ENCODE measurements around the gene CDC42EP5. TPM values are rescaled to one million over a fixed set of nuclear protein-coding genes. Genes with fewer than 3 reads are reported as not detected.

Gene CDC42EP5
- total RNA-seq, 1 donor from 2014 or later = not detected

- H3K4me1 Mint-ChIP-seq (ENCODE audit: low read depth) = peaks cover 16% of the 10 kb centered on the region
- intact Hi-C loops (cut with micrococcal nuclease) = no loop called here
- H3K36me3 Mint-ChIP-seq (ENCODE audit: low read depth) = peaks cover 4% of the 10 kb centered on the region
- no peak overlapping the region for H3K4me3 Mint-ChIP-seq
- peaks cover 9% of the 10 kb centered on the region for H3K27me3 Mint-ChIP-seq (ENCODE audit: insufficient read depth)
- no peaks in the 10 kb centered on the region for H3K9me3 Mint-ChIP-seq
- H3K27ac Mint-ChIP-seq = no peak overlapping the region
- DNase-seq (ENCODE audit: low spot score) = no peak
These were observed 51.6 kb downstream of the CDC42EP5 start for GRCh38 chr19:54421521-54421920.

GRCh38 chr19:54421169-54421516 is 52.0 kb downstream of the CDC42EP5 start:
- peaks cover 16% of the 10 kb centered on the region for H3K4me1 Mint-ChIP-seq (ENCODE audit: low read depth)
- H3K27me3 Mint-ChIP-seq (ENCODE audit: insufficient read depth) = peaks cover 9% of the 10 kb centered on the region
- H3K9me3 Mint-ChIP-seq = no peaks in the 10 kb centered on the region
- H3K4me3 Mint-ChIP-seq = no peak overlapping the region
- no peak overlapping the region for H3K27ac Mint-ChIP-seq
- DNase-seq (ENCODE audit: low spot score) = no peak
- peaks cover 4% of the 10 kb centered on the region for H3K36me3 Mint-ChIP-seq (ENCODE audit: low read depth)
- intact Hi-C loops (cut with micrococcal nuclease) = no loop called here

GRCh38 chr19:54420383-54421168 is 52.5 kb downstream of the CDC42EP5 start:
- H3K27me3 Mint-ChIP-seq (ENCODE audit: insufficient read depth) = peaks cover 14% of the 10 kb centered on the region
- H3K4me1 Mint-ChIP-seq (ENCODE audit: low read depth) = peaks cover 16% of the 10 kb centered on the region
- no peaks in the 10 kb centered on the region for H3K9me3 Mint-ChIP-seq
- intact Hi-C loops (cut with micrococcal nuclease) = no loop called here
- H3K4me3 Mint-ChIP-seq = no peak overlapping the region
- H3K36me3 Mint-ChIP-seq (ENCODE audit: low read depth) = peaks cover 4% of the 10 kb centered on the region
- H3K27ac Mint-ChIP-seq = no peak overlapping the region
- DNase-seq (ENCODE audit: low spot score) = no peak

- H3K36me3 Mint-ChIP-seq (ENCODE audit: low read depth) = peaks cover 4% of the 10 kb centered on the region
- H3K9me3 Mint-ChIP-seq = no peaks in the 10 kb centered on the region
- H3K4me1 Mint-ChIP-seq (ENCODE audit: low read depth) = peaks cover 16% of the 10 kb centered on the region
- H3K27ac Mint-ChIP-seq = no peak overlapping the region
- H3K4me3 Mint-ChIP-seq = no peak overlapping the region
- peaks cover 15% of the 10 kb centered on the region for H3K27me3 Mint-ChIP-seq (ENCODE audit: insufficient read depth)
- intact Hi-C loops (cut with micrococcal nuclease) = no loop called here
- DNase-seq (ENCODE audit: low spot score) = no peak
These were observed 53.1 kb downstream of the CDC42EP5 start for GRCh38 chr19:54420068-54420382.

- Mint-ChIP-seq H3K4me1 (ENCODE audit: low read depth) (peaks cover 16% of the 10 kb centered on the region), H3K27me3 (ENCODE audit: insufficient read depth) (peaks cover 23% of the 10 kb centered on the region), H3K36me3 (ENCODE audit: low read depth) (peaks cover 4% of the 10 kb centered on the region), H3K9me3 (peaks cover 2% of the 10 kb centered on the region), H3K4me3 (no peak overlapping the region), H3K27ac (no peak overlapping the region)
- no peak for DNase-seq (ENCODE audit: low spot score)
- intact Hi-C loops (cut with micrococcal nuclease) = no loop called here
These were observed 53.9 kb downstream of the CDC42EP5 start for GRCh38 chr19:54418930-54419800.

GRCh38 chr19:54418030-54418929 is 54.8 kb downstream of the CDC42EP5 start:
- Mint-ChIP-seq H3K9me3 (peaks cover 8% of the 10 kb centered on the region), H3K27ac (peak overlapping the region; percentile 55), H3K36me3 (ENCODE audit: low read depth) (peaks cover 7% of the 10 kb centered on the region), H3K4me3 (peak overlapping the region; percentile 38), H3K27me3 (ENCODE audit: insufficient read depth) (peaks cover 25% of the 10 kb centered on the region), H3K4me1 (ENCODE audit: low read depth) (peaks cover 16% of the 10 kb centered on the region)
- DNase-seq (ENCODE audit: low spot score) = peak; percentile 38
- intact Hi-C loops (cut with micrococcal nuclease) = no loop called here

- Mint-ChIP-seq H3K27ac (no peak overlapping the region), H3K4me3 (no peak overlapping the region)
These were observed 56.2 kb downstream of the CDC42EP5 start for GRCh38 chr19:54416695-54417491.

GRCh38 chr19:54415901-54416673 is 57.0 kb downstream of the CDC42EP5 start:
- peaks cover 27% of the 10 kb centered on the region for H3K27me3 Mint-ChIP-seq (ENCODE audit: insufficient read depth)
- peaks cover 9% of the 10 kb centered on the region for H3K9me3 Mint-ChIP-seq
- no peak overlapping the region for H3K4me3 Mint-ChIP-seq
- H3K4me1 Mint-ChIP-seq (ENCODE audit: low read depth) = peaks cover 16% of the 10 kb centered on the region
- no peak overlapping the region for H3K27ac Mint-ChIP-seq
- DNase-seq (ENCODE audit: low spot score) = no peak
- intact Hi-C loops (cut with micrococcal nuclease) = no loop called here
- H3K36me3 Mint-ChIP-seq (ENCODE audit: low read depth) = peaks cover 7% of the 10 kb centered on the region

More at GRCh38 chr19:54416695-54417491, 56.2 kb downstream of the CDC42EP5 start:
- H3K4me1 Mint-ChIP-seq (ENCODE audit: low read depth) = peaks cover 16% of the 10 kb centered on the region
- H3K36me3 Mint-ChIP-seq (ENCODE audit: low read depth) = peaks cover 7% of the 10 kb centered on the region
- intact Hi-C loops (cut with micrococcal nuclease) = no loop called here
- H3K27me3 Mint-ChIP-seq (ENCODE audit: insufficient read depth) = peaks cover 27% of the 10 kb centered on the region
- peaks cover 9% of the 10 kb centered on the region for H3K9me3 Mint-ChIP-seq
- DNase-seq (ENCODE audit: low spot score) = no peak

- peaks cover 9% of the 10 kb centered on the region for H3K9me3 Mint-ChIP-seq
- H3K36me3 Mint-ChIP-seq (ENCODE audit: low read depth) = peaks cover 7% of the 10 kb centered on the region
- no peak for DNase-seq (ENCODE audit: low spot score)
- H3K27me3 Mint-ChIP-seq (ENCODE audit: insufficient read depth) = peaks cover 30% of the 10 kb centered on the region
- intact Hi-C loops (cut with micrococcal nuclease) = no loop called here
- no peak within 1 kb of the TSS for H3K27ac Mint-ChIP-seq
- H3K4me1 Mint-ChIP-seq (ENCODE audit: low read depth) = peaks cover 16% of the 10 kb centered on the region
- H3K4me3 Mint-ChIP-seq = no peak within 1 kb of the TSS
These were observed 57.7 kb downstream of the CDC42EP5 start, which contains the start of gene TTYH1 for GRCh38 chr19:54415208-54415900. TSS of gene TTYH1 (plus strand) at chr19:54415464. CDS start at chr19:54415553, 89 bp downstream.

Data from activated T-helper 1 cell treated with anti-CD3 and anti-CD28 coated beads, Interleukin-12 subunit alpha, Interleukin-12 subunit beta, Interleukin-2, Interleukin-4 antibody, amounts not matched to agents 30 ng/mL and 10 ng/mL and 1 ng/mL, durations not matched to agents 14 hours and 24 hours and 36 hours (primary cell).